HCT116 (cell line): Measurements from ENCODE around the gene RNFT1. TPM values are rescaled to one million over a fixed set of nuclear protein-coding genes. Genes with fewer than 3 reads are reported as not detected.
"Not testable (repeated sequence)": the region's sequence is repeated elsewhere in the genome, so short reads cannot be mapped to it uniquely, and the experiment has no call there.

ENCODE experiments used
- ATAC-seq: fragments of 200-7000 bp; cut with Tn5 transposase; 2 replicates; pipeline ENCODE4 v1.9.1; 2020; ENCODE audit warnings: mild to moderate bottlenecking, moderate library complexity
- BruUV-seq: library from RNA; stranded (reverse); fragments of 400-500 nt; replicated peaks from 2 replicates; lab custom pipeline; 2021; lab: Mats Ljungman, UMichigan
- CTCF ChIA-PET: fragments of 300-600 bp; sonication (Branson Sonifier 250); formaldehyde crosslinking; loops from one replicate; lab custom pipeline; 2021; ENCODE audit warnings: antibody characterized with exemption; lab: Charles Lee
- POLR2A ChIA-PET: fragments of 300-600, 350-600 bp; sonication (Branson Sonifier 250); formaldehyde crosslinking; loops from one replicate; lab custom pipeline; 2021; ENCODE audit warnings: antibody characterized with exemption; lab: Charles Lee
- RAD21 ChIA-PET, 2 experiments: fragments of 300-600 bp; sonication (Branson Sonifier 250); formaldehyde crosslinking; loops; one replicate each; lab custom pipeline; 2023; ENCODE audit warnings: low total read pairs in 2 of 2; ENCODE audit not compliant: uncharacterized antibody in 2 of 2, unreplicated experiment in 2 of 2, low non-redundant PET in 1 of 2; lab: Charles Lee
- DNase-seq: peaks from one replicate; pipeline ENCODE4 v3.0.0-alpha.2; 2010; ENCODE audit warnings: low read depth, low spot score
- H2AFZ ChIP-seq: fragments of 200-600 bp; shearing (Covaris generic), sonication (generic); 2 replicates; pipeline ENCODE4 v1.6.1; 2017; ENCODE audit warnings: low read depth, mixed run types, mixed read lengths, antibody characterized with exemption, low read length; ENCODE audit not compliant: poor library complexity, severe bottlenecking
- H3K27ac ChIP-seq: 2 replicates; pipeline ENCODE4 v1.5.1; 2012; ENCODE audit warnings: low read depth, low read length
- H3K27me3 ChIP-seq: fragments of 200-600 bp; sonication (generic); 2 replicates; pipeline ENCODE4 v1.6.1; 2016; ENCODE audit warnings: mixed run types, low read length, mixed read lengths; ENCODE audit not compliant: insufficient read depth
- H3K36me3 ChIP-seq, 2 experiments: fragments of 200-500 bp in 1 of 2; fragments of 200-600 bp in 1 of 2; sonication (Bioruptor generic) in 1 of 2; sonication (generic) in 1 of 2; 2 replicates each; pipeline versions ENCODE4 v1.5.1 to v1.6.1; 2014 to 2016; ENCODE audit warnings: low read length in 2 of 2, inconsistent platforms in 1 of 2, mixed read lengths in 1 of 2, mixed run types in 1 of 2; ENCODE audit not compliant: insufficient read depth in 2 of 2, control insufficient read depth in 1 of 2
- H3K4me1 ChIP-seq, 2 experiments: fragments of 200-600 bp in 1 of 2; sonication (generic) in 1 of 2; 2 replicates each; pipeline versions ENCODE4 v1.5.1 to v1.6.1; 2012 to 2017; ENCODE audit warnings: low read length in 2 of 2, inconsistent platforms in 1 of 2, mild to moderate bottlenecking in 1 of 2, mixed read lengths in 1 of 2, mixed run types in 1 of 2, moderate library complexity in 1 of 2; ENCODE audit not compliant: insufficient read depth in 2 of 2, control insufficient read depth in 1 of 2
- H3K4me2 ChIP-seq: fragments of 200-600 bp; sonication (generic); 2 replicates; pipeline ENCODE4 v1.6.1; 2017; ENCODE audit warnings: mixed run types, low read length, mixed read lengths
- H3K4me3 ChIP-seq, 2 experiments: fragments of 200-600 bp in 1 of 2; sonication (generic) in 1 of 2; replicated peaks in 1 of 2; 2 replicates each; pipeline ENCODE4 v1.5.1; 2011 to 2016; ENCODE audit warnings: low read length in 2 of 2, control low read depth in 1 of 2, low read depth in 1 of 2, mild to moderate bottlenecking in 1 of 2, mixed read lengths in 1 of 2, mixed run types in 1 of 2
- H3K79me2 ChIP-seq: fragments of 200-600 bp; sonication (generic); 2 replicates; pipeline ENCODE4 v1.6.1; 2017; ENCODE audit warnings: mild to moderate bottlenecking, mixed run types, low read length, moderate library complexity, mixed read lengths; ENCODE audit not compliant: insufficient read depth
- H3K9ac ChIP-seq: fragments of 200-600 bp; sonication (generic); 2 replicates; pipeline ENCODE4 v1.6.1; 2016; ENCODE audit warnings: low read length, mixed read lengths
- H3K9me2 ChIP-seq: fragments of 200-600 bp; sonication (generic), shearing (Covaris generic); 2 replicates; pipeline ENCODE4 v1.6.1; 2017; ENCODE audit warnings: mixed run types, mild to moderate bottlenecking, moderate library complexity; ENCODE audit not compliant: insufficient read depth
- H3K9me3 ChIP-seq, 2 experiments: fragments of 200-500 bp in 1 of 2; fragments of 200-600 bp in 1 of 2; sonication (Bioruptor generic) in 1 of 2; sonication (generic) in 1 of 2; 2 replicates each; pipeline ENCODE4 v1.6.1; 2014 to 2017; ENCODE audit warnings: low read length in 2 of 2, mixed read lengths in 2 of 2, inconsistent platforms in 1 of 2, low read depth in 1 of 2, mild to moderate bottlenecking in 1 of 2, mixed run types in 1 of 2, moderate library complexity in 1 of 2; ENCODE audit not compliant: control insufficient read depth in 1 of 2, insufficient read depth in 1 of 2
- H4K20me1 ChIP-seq: fragments of 200-600 bp; sonication (generic), shearing (Covaris generic); 2 replicates; pipeline ENCODE4 v1.6.1; 2017; ENCODE audit warnings: mixed run types, mild to moderate bottlenecking, moderate library complexity; ENCODE audit not compliant: insufficient read depth
- CTCF ChIP-seq, 3 experiments: fragments of 200-600 bp in 1 of 3; sonication (generic) in 1 of 3; IDR thresholded peaks in 2 of 3; conservative IDR thresholded peaks in 1 of 3; 2 replicates each; pipeline ENCODE4 v1.5.1; 2012 to 2017; ENCODE audit warnings: low read depth in 2 of 3, low read length in 2 of 3, antibody characterized with exemption in 1 of 3, borderline replicate concordance in 1 of 3, control low read depth in 1 of 3, mild to moderate bottlenecking in 1 of 3, mixed read lengths in 1 of 3, mixed run types in 1 of 3, moderate library complexity in 1 of 3; ENCODE audit not compliant: insufficient read depth in 1 of 3
- EGR1 ChIP-seq: IDR thresholded peaks from 2 replicates; pipeline ENCODE4 v1.6.1; 2012; ENCODE audit warnings: low read depth
- EZH2 ChIP-seq: fragments of 200-600 bp; sonication (generic); IDR thresholded peaks from 2 replicates; pipeline ENCODE4 v1.6.1; 2017; ENCODE audit warnings: antibody characterized with exemption, mixed run types
- RAD21 ChIP-seq: IDR thresholded peaks from 2 replicates; pipeline ENCODE4 v1.6.1; 2012; ENCODE audit warnings: low read depth, mild to moderate bottlenecking
- REST ChIP-seq: IDR thresholded peaks from 2 replicates; pipeline ENCODE4 v1.6.1; 2012; ENCODE audit warnings: low read depth
- SP1 ChIP-seq: IDR thresholded peaks from 2 replicates; pipeline ENCODE4 v1.6.1; 2012; ENCODE audit warnings: low read depth
- intact Hi-C: fragments of 100-400 bp; cut with micrococcal nuclease; formaldehyde crosslinking; loops from 2 replicates; pipeline ENCODE4 v1.10.0; 2022
- total RNA-seq: library from RNA; stranded (reverse); gene quantifications from one replicate; pipeline ENCODE4 v1.2.1, GENCODE V29; 2021; ENCODE audit not compliant: unreplicated experiment

RNFT1 gene
- total RNA-seq, 1 experiment from 2014 or later, result 24.2 TPM

DNA sequence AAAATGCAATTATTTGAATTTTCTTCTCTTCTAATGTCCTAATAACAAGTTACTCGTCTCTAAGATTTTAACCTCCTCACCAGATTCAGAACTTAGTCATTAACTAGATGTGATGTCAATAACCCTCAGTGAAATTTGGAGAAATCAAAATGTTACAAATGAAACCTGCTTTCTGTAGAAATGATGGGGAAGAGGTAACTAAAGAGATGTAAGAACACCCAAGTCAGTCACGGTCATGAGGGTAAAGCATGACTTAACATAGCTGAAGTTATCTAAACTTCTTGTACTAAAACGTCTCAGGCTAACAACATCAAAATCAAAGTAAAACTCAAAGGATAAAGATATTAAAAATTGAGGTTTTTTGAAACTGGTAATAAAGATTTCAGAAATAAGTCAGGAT is 9.7 kb downstream of the RNFT1 start (continued):
- TF ChIP-seq REST (no peak), SP1 (no peak), CTCF (IDR thresholded peaks at IDR 0.05 in 2 of 3, conservative IDR thresholded peaks at IDR 0.05 in 1 of 3; ENCODE audit: borderline replicate concordance in 1 of 3, insufficient read depth in 1 of 3, low read depth in 2 of 3, low read length in 2 of 3) (no peak), EGR1 (no peak), RAD21 (no peak), EZH2 (no peak)

DNA sequence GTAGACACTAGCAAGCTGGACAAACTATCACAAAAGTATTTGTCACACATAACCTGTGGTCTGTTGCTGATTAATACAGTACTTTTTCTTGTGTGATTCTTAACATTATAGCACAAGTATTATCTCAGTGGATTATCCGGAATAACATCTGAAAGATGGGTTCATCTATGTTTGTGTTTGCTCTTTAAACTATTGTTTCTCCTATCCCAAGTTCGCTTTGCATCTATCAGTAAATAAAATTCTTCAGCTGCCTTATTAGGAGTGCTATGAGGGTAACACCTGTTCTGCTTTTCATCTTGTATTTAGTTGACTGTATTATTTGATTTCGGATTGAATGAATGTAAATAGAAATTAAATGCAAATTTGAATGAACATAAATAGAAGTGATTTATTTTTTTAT is 14.5 kb downstream of the RNFT1 start:
- DNase-seq (no peak), ATAC-seq (no peak)
- Histone ChIP-seq H3K4me2 (no peak overlapping the region), H3K9me3 (no peaks in the 10 kb centered on the region), H3K79me2 (no peaks in the 10 kb centered on the region), H3K4me3 (no peak overlapping the region), H3K9me2 (no peaks in the 10 kb centered on the region), H3K27ac (no peak overlapping the region), H4K20me1 (no peaks in the 10 kb centered on the region), H3K9ac (no peak overlapping the region), H3K4me1 (no peaks in the 10 kb centered on the region), H3K36me3 (peaks cover 21 to 37% of the 10 kb centered on the region in 2 experiments), H3K27me3 (no peaks in the 10 kb centered on the region), H2AFZ (no peak overlapping the region)
- ChIA-PET POLR2A (interaction anchor here (2.0 kb wide), 1 partner anchor 15 kb away, joined by 5 read pairs; the partner anchor contains the start of gene RNFT1), CTCF (interaction anchor here (2.0 kb wide), 1 partner anchor 36 kb away, joined by 7 read pairs; no protein-coding TSS in a partner anchor), RAD21 (no interaction called here)
- no TSS peak for BruUV-seq
- intact Hi-C loops, result no loop called here
- TF ChIP-seq REST, result no peak

DNA sequence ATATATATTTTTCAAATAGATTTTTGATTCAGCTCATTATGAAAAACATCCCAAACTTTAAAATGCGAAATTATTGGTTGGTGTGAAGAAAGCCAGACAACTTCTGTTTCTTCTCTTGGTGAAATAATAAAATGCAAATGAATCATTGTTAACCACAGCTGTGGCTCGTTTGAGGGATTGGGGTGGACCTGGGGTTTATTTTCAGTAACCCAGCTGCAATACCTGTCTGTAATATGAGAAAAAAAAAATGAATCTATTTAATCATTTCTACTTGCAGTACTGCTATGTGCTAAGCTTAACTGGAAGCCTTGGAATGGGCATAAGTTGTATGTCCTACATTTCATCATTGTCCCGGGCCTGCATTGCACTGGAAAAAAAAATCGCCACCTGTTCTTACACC is 17.2 kb downstream of the RNFT1 start:
- peaks cover 25 to 40% of the 10 kb centered on the region in 2 experiments for H3K36me3 ChIP-seq
- CTCF ChIA-PET, H3K4me1 ChIP-seq, RAD21 ChIA-PET, H3K27ac ChIP-seq, BruUV-seq, H3K4me2 ChIP-seq, H2AFZ ChIP-seq, intact Hi-C loops, H3K9ac ChIP-seq, H3K9me3 ChIP-seq, H3K4me3 ChIP-seq, POLR2A ChIA-PET, H3K79me2 ChIP-seq, H3K9me2 ChIP-seq, ATAC-seq, H3K27me3 ChIP-seq, H4K20me1 ChIP-seq, DNase-seq: not testable (repeated sequence)
